ENCODE measurements around the gene MBD1.
"Not testable (repeated sequence)": the region's sequence is repeated elsewhere in the genome, so short reads cannot be mapped to it uniquely, and the experiment has no call there.

The MBD1 gene, protein sequence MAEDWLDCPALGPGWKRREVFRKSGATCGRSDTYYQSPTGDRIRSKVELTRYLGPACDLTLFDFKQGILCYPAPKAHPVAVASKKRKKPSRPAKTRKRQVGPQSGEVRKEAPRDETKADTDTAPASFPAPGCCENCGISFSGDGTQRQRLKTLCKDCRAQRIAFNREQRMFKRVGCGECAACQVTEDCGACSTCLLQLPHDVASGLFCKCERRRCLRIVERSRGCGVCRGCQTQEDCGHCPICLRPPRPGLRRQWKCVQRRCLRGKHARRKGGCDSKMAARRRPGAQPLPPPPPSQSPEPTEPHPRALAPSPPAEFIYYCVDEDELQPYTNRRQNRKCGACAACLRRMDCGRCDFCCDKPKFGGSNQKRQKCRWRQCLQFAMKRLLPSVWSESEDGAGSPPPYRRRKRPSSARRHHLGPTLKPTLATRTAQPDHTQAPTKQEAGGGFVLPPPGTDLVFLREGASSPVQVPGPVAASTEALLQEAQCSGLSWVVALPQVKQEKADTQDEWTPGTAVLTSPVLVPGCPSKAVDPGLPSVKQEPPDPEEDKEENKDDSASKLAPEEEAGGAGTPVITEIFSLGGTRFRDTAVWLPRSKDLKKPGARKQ

DNA sequence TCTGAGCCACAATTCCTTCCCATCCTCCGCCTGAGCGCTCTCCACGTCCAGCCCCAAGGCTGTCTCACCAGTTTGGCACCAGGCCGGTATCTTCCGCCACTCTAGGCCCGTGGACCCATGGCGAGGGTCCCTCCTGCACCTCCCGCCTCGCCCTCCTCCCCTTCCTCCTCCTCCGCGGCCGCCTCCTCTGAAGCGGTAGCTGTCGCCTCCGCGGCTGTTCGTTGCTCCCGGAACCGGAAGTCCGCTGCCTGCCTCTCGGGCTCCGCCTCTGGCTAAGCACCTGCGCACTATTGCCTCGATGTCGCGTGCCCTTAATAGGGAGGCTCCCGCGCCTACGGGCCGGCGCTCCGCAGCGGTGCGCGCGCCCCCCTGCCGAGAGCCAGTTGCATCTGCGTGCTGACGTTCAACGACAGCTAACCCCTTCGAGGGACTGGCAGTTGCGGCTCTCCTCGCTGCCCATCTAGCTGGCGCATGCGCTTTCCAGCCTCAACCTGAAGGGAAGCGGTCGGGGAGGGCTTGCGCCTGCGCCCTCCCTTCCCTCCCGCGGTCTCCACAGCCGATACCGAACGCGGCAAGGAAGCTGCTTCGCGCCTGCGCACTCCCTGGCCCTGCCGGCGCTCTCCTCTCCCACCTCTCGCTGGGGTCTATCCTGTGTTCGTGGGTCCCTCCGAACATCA is at the start of gene MBD1:
MBD1 (minus strand) TSS at position 229 of the 677 bp plus-strand sequence. CDS start 1,531 bp downstream, outside the sequence.
- DNase-seq (ENCODE audit: low read depth): peak; percentile 94

DNA sequence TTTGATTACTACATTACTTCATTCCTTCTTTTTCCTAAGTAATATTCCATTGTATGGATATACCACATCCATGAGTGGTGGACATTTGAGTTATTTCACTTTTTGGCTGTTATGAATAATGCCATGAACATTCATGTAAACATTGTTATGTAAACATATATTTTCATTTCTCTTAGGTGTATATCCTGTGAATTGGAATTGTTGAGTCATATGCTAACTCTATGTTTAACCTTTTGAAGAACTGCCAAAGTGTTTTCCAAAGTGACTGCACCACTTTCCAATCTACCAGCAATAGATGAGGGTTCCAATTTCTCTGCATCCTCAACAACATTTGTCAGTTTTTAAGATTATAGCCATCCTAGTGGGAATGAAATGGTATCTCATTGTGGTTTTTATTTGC is 48.9 kb upstream of the MBD1 start:
- DNase-seq (ENCODE audit: low read depth): no peak

DNA sequence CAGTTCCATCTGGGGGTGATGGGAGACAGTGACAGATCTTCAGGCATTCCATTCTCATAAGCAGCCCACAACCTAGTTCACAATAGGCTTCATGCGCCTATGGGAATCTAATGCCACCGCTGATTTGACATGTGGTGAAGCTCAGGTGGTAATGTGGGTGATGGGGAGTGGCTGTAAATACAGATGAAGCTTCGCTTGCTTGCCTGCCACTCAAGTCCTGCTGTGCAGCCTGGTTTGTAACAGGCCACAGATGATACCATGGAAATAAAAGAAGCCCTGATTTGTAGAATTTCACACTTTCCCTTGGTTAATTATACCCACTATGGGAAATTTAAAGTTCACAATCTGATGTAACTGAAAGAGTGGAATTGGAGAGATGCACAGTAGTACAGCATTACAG is 46.7 kb upstream of the MBD1 start:
- no peak for DNase-seq (ENCODE audit: low read depth)

DNA sequence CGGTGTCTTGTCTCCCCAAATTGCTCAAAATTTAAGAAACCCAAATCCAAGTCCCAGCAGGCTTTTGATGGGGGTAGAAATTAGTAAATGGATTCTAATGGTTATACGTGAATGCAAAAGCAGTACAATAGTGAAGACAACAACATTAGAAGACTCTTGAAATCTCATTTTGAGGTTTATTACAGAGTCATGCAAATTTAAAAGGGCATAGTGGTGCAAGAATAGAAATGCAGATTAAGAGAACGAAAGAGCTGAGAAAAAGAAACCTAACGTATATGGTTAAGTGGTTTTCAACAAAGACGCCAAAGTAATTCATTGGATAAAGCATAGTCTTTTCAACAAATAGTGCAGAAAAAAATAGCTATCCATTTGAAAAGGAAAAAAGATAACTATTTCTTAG is 39.4 kb upstream of the MBD1 start:
- no peak for DNase-seq (ENCODE audit: low read depth)

DNA sequence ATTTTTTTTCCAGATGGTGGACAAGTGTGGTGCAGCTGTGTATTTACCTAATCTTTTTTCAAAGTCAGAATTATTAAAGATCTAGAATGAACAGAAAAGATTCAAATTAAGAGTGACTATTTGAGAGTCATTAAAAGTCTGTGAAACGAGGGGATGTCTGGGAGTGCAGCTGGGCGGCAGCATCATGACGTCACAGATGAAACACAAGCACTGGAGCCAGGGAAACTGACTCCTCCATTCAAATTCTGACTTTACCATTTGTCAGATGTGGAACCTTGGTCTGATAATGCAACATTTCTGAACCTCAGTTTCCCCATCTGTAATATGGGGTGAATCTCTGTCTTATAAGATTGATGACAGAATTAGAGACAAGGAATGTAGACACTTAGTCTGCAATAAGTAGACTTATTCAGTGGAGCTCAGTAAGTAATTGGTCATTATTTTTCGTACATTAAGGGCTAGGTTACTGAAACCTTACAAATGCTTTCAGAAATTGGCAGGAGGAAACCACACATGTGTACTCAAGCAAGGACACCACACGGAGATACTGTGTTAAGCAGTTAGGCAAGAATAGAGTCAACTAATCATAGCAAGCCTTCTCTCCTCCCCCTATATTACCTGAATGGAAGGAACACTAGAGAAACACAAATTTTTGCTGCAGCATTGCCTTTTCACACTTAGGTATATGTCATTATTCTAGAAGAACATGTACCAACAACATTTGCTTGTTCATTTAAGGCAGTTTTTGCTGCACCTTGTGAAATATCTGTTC is 34.0 kb upstream of the MBD1 start:
- DNase-seq (ENCODE audit: low read depth): no peak

DNA sequence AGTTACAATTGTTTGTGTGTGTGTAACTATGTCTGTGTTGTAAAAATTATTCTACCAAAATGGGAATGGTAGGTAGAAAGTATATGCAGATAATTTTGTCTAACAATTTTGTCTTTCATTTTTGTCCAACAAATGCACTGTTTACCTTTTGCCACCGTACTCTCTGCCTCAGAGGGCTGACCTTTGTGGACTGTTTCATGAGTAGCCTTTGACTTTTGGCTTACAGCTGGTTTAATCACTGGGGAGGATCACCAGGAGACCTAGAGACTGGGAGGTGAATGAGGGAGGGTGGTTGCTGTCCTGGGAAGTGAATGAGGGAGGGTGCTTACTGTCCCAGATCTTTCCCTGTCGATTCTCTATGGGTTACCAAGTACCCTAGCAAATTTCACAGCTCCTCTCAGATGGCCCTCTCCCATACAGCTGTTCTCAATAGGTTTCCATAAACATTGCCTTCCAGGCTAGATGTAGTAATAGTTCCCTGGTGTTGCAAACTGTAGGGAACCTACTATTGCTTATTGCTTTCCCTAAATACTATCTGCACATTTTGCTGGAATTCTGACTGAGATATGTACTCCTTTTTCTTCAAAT is 32.6 kb upstream of the MBD1 start:
- no peak for DNase-seq (ENCODE audit: low read depth)

DNA sequence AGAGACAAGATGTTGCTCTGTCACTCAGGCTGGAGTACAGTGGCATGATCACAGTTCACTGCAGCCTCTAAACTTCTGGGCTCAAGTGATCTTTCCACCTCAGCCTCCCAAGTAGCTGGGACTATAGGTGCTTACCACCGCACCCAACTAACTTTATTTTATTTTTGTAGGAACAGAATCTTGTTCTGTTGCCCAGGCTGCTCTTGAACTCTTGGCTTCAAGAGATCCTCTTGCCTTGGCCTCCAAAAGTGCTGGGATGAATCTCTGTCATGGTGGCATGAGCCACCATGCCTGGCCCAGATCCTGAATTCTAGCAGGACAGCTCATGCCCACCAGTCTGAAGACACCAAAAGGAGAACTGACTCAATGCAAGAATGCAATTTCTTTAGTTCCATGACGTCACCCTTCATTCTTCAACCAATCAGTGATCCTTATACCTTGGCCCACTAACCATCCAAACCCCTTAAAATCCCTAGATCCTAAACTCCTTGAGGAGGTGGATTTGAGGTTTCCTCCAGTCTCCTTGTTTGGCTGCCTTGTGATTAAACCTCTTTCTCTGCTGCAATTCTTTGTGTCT is 31.8 kb upstream of the MBD1 start:
- no peak for DNase-seq (ENCODE audit: low read depth)

DNA sequence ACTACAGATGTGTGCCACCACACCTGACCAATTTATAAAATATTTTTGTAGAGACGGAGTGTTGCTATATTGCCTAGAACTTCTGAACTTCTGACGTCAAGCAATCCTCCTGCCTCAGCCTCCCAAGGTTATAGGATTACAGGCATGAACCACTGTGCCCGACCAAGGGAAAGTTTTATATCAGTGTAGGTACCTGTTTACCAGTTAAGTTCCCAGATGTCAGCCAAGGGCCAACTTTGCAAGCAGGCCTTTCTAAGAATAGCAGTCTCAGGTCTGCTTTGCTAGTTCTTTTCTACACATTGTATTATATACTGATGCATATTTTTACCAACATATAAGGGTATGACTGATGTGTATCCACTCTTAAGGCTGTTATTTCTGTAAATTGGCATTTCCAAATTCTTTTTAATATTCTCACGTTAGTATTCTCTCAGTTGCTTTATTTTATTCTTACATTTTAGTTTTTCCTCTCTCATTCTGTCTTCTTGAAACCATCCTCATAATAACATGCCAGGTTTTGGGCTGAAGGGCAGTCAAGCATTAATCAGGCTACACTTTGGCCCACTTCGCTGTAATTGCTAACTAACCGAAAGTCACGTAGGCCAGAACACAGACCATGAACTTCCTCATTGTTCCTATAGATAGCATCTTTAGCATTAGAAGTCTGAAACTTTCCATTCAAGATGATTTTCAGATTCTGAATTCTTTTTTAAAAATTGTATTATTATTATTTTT is 31.1 kb upstream of the MBD1 start:
- no peak for DNase-seq (ENCODE audit: low read depth)

DNA sequence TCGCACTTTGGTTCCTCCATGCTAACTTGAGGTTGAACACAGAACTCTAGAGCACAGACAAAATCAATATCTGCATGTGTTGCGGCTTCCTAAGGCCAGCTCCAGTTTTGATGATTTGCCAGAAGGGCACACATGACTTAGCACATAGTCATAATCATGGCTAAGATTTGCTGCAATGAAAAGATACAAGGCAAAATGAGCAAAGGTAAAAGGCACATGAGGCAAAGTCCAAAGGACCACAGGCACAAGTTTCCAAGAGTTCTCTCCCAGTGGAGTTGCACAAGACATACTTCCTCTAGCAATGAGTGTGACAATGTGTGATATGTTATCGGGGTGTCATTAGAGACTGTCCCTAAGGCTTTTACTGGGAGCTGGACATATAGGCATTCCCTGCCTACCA is 30.3 kb upstream of the MBD1 start:
- no peak for DNase-seq (ENCODE audit: low read depth)

DNA sequence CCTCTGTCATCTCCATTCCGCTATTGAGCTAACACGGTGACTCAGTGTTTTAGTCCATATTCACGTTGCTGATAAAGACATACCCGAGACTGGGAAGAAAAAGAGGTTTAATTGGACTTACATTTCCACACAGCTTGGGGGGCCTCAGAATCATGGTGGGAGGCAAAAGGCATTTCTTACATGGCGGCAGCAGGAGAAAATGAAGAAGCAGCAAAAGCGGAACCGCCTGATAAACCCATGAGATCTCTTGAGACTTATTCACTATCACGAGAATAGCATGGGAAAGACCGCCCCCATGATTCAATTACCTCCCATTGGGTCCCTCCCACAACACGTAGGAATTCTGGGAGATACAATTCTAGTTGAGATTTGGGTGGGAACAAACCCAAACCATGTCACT is 28.8 kb upstream of the MBD1 start:
- no peak for DNase-seq (ENCODE audit: low read depth)

DNA sequence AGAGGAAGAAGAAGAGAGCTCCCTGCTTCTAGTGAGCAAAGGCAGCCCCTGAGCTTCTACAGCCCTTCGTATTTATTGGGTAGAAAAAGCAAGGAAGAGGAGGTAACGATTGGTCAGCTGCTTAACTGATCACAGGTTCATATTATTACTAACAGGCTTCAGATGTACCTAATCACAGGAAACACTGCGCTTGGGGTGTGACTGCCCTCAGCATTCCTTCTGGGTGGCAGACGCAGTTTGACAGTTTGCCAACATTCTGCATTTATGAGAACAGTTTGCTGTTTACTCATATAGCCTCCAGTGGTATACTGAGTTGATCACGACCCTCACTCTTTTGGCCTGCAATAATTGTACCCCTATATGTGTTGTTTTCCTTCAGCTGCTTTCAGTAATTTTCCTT is 27.5 kb upstream of the MBD1 start:
- not testable (repeated sequence) for DNase-seq (ENCODE audit: low read depth)

DNA sequence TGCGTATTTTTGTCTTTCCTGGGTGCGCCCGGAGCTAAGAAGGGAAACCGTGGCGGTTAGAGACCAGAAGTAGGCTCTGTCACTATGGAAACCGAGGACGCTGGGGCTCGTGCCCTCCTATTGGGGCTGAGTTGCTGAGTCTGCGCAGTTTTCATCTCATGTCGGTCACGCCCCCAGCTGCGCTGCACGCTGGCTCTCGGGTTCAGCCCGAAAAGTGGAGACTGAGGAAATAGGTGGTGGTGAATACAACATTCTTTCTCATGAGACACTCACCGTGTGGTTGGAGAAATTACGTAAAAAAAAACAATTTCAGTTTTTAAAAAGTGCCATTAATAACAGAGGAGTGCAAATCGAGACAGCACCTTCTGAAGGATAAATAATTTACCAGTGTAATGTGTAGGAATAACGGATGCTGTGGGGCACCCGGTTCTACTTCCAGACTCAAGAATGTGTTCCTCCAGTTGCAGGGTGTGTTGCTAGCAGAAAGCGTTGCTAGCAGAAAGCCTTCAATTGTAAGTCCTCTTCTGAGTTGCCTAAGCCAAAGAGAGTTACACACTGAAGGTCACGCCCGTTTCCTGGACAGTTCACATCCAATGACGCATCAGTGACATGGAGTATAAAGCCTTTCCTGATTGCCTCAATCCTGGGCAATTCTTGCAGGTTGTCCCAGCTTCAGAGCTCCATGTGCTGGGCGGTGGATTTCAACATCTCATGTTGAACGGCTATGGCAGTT is 26.6 kb upstream of the MBD1 start:
- peak; percentile 79 for DNase-seq (ENCODE audit: low read depth)

DNA sequence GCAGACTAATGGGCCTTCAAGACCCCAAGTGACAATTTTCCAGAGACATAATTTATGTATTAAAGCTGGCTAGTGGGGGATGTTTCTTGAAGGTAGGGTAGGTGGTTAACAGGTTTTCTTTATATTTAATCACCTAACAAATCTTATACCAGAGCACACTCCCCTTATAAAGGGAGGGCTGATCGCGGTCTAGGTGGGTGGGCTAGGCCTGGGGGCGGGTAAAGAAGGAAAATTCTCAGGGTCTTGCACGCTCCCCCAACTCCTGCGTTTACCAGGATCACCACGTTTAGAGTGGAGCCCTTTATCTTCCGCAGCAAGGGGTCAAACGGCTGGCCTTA is 26.0 kb upstream of the MBD1 start:
- no peak for DNase-seq (ENCODE audit: low read depth)

DNA sequence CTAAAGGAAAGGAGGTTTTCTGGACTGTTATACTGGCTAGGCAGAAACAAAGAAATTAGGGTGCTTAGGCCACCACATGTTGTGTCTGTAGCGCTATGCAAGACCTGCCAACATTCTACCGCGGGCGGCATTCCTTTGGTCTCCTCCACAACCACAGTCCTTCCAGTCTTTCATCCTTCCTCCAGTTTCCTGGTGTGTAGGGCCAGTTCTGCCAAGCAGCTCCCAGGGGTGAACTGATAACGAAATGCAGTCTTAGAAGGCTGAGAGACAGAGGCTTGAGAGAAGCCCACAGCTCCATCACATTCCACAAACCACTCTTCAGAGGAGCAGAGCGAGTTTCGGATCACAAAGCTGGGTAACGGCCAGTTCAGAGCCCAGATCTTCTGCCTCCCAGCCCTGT is 25.6 kb upstream of the MBD1 start:
- DNase-seq (ENCODE audit: low read depth): no peak

DNA sequence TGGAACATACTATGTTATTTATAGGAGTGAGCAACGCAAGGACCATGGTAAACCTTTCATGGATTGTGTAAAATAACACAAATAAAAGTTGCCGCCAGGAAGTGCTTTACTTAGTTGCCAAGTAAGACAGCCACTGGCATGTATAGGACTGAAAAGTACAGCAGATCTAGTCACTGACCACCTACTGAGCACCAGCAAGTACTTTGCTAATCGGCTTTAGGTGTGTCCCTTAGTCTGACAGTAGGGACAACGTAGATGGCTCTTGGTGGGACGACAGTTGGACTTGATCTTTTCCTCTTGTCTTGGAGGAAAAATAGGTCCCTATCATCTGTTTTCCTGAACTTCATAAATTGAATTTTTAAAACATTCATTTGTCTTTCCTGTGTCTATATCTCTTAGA is 19.8 kb upstream of the MBD1 start:
- no peak for DNase-seq (ENCODE audit: low read depth)

DNA sequence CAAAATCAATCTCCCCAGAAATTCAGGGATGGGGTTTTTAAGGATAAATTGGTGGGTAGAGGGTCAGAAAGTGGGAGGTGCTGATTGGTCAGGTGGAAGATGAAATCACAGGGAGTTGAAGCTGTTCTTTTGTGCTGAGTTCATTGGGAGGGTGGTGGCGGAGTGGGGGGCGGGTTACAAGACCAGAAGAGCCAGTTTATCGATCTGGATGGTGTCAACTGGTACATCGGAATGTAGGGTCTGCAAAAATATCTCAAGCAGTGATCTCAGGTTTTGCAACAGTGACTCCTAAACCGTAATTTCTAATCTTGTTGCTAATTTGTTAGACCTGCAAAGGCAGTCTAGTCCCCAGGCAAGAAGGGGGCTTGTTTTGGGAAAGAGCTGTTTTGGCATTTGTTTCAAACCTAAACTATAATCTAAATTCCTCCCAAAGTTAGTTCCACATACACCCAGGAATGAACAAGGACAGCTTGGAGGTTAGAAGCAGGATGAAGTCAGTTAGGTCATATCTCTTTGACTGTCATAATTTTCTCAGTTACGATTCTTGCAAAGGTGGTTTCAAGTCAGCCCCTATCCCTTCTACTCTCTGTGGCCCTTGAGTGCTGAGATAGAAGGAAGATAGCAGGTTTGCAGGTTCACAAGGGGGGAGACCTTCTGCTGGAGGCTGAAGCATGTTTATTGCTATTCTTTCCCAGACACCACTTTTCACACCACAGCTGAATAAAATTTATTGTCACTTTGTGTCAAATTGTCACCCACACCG is 18.5 kb upstream of the MBD1 start:
- no peak for DNase-seq (ENCODE audit: low read depth)

DNA sequence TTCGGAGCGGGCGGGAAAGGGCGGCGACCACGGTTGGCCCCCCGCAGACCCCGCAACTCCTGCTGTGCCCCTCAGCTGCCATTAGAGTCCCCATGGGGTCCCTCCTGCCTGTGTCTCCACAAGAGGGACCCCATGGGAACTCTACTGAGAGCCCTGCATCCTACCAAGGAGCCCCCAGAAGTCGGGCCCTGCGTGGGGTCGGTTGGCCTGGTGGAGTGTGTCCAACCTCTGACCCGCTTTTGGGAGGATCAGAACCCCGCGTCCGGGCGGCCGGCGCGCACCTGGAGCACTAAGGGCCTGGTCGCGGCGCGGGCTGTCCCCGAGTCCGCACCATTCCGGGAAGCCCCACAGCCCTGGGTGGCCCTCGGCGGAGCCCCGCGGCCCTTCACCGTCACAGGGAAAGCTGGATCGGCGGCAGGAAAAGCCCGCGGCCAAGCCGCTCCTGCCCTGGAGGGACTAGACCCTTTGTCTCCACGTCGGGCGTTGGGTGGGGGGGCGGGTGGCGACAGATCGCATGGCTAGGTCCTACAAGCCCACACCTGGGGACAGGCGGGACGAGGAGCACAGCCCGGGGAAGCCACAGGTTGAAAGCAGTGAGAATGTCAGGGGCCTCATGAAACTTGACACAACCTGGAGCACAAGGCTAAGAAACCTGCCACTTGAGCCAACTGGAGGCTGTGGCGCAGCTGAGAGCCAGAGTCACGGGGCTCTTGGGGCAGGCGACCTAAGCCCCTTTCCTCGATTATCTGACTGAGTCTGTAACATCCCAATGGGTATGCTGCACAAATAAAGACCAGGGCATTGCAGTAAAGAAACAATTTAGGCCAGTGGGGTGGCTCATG is 17.3 kb upstream of the MBD1 start:
- DNase-seq (ENCODE audit: low read depth): no peak

DNA sequence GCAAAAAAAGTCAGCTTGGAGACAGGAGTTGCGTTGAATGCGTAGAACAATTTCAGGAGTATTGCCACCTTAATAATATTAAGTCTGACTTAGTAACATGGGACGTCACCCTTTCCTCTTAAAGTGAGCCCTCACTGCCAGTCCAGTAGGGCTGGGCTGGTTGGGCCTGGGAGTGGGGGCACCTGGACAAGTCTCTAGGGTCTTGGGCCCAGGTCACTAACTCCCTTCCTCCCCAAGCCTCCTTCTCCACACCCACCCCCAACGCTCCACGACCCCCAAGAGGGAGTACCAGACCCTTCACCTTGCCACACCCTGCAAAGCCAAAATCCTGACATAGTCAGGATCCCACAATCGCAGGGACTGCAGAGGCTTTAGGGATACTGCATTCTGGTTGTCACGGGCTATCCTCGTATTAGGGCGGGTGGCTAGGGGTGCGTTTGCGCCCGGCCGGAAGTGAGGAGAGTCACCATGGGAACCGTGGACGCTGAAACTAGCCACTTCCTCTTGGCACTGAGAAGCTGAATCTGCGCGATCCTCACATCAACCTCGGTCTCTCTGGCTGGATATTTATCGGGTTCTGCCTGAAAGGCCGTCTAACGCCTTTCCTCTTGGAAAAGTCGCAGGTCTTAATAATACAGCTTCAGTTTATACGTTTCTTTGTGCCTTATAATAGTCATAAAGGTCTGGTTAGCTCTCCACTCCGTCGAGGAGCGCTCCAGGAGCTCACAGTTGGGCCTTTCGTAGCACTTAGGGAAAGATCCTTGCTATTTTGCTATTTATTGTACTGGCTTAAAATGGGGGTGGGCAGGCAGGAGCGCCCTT is 16.5 kb upstream of the MBD1 start:
- DNase-seq (ENCODE audit: low read depth): peak; percentile 41

All from activated gamma-delta T cell treated with anti-CD3 and anti-CD28 coated beads, Interleukin-2, amount 50 U/mL, for 16 hours (primary cell).